ENCODE results near the gene MCCD1. TPM values are rescaled to one million over a fixed set of nuclear protein-coding genes. Genes with fewer than 3 reads are reported as not detected.
A peak's percentile ranks its signal among the peaks of the same experiment; 100 is the strongest.

Gene MCCD1
- not detected for total RNA-seq

GRCh38 chr6:31528821-31529328 lies at the start of gene MCCD1:
Gene MCCD1 (plus strand): TSS chr6:31528962. CDS start chr6:31529015, 53 bp downstream.

GRCh38 chr6:31497531-31498476 lies 31.0 kb upstream of the MCCD1 start, which contains the start of gene MICB:
Gene MICB (plus strand): TSS chr6:31498145. CDS start chr6:31498194, 49 bp downstream.

GRCh38 chr6:31541658-31542521 lies 13.1 kb downstream of the MCCD1 start, which contains the start of gene DDX39B:
Gene DDX39B (minus strand): TSS chr6:31542003. CDS start chr6:31540532, 1,471 bp downstream.

GRCh38 chr6:31546339-31546957 lies 17.7 kb downstream of the MCCD1 start, which contains the start of gene ATP6V1G2:
Gene ATP6V1G2 (minus strand): TSS chr6:31546608. CDS start chr6:31546559, 49 bp downstream.

GRCh38 chr6:31546958-31547726 lies 18.4 kb downstream of the MCCD1 start, which contains the start of gene NFKBIL1:
Gene NFKBIL1 (plus strand): TSS chr6:31547608. CDS start chr6:31547695, 87 bp downstream.

GRCh38 chr6:31572041-31572911 lies 43.5 kb downstream of the MCCD1 start, which contains the start of gene LTA:
Gene LTA (plus strand): TSS chr6:31572289. CDS start chr6:31572743, 454 bp downstream.

GRCh38 chr6:31575335-31575901 lies 46.7 kb downstream of the MCCD1 start, which contains the start of gene TNF:
Gene TNF (plus strand): TSS chr6:31575565. CDS start chr6:31575742, 177 bp downstream.

Small RNA genes within 50 kb of the gene (small RNA-seq; reads per million reads assigned to genes)
- gene AL663061.1 (not detected), gene RF00019 (not detected), gene SNORD117 (274 reads per million, percentile 98 among the genes with 10 or more reads in this experiment), gene SNORD84 (not detected)

Other genes with a start within 250 kb of the MCCD1 start
- 56.7 TPM for gene HLA-B, start 171.8 kb upstream of the MCCD1 start, total RNA-seq
- 2.3 TPM for gene MICA, start 125.4 kb upstream of the MCCD1 start, total RNA-seq
- 0.69 TPM for gene MICB, start 30.8 kb upstream of the MCCD1 start, total RNA-seq
- 303 TPM for gene DDX39B, start 13.0 kb downstream of the MCCD1 start, total RNA-seq
- gene ATP6V1G2, start 17.6 kb downstream of the MCCD1 start, total RNA-seq: 69.4 TPM
- gene NFKBIL1, start 18.6 kb downstream of the MCCD1 start, total RNA-seq: 16.1 TPM
- gene LTA, start 43.3 kb downstream of the MCCD1 start, total RNA-seq: not detected
- 0.23 TPM for gene TNF, start 46.6 kb downstream of the MCCD1 start, total RNA-seq
- gene LTB, start 53.5 kb downstream of the MCCD1 start, total RNA-seq: 0.46 TPM
- gene LST1, start 57.3 kb downstream of the MCCD1 start, total RNA-seq: 6.0 TPM
- gene NCR3, start 64.0 kb downstream of the MCCD1 start, total RNA-seq: not detected
- 22.6 TPM for gene AIF1, start 86.3 kb downstream of the MCCD1 start, total RNA-seq
- 48.0 TPM for gene PRRC2A, start 91.8 kb downstream of the MCCD1 start, total RNA-seq
- gene BAG6, start 123.7 kb downstream of the MCCD1 start, total RNA-seq: 174 TPM
- gene APOM, start 126.9 kb downstream of the MCCD1 start, total RNA-seq: 0.69 TPM
- 15.9 TPM for gene C6orf47, start 131.8 kb downstream of the MCCD1 start, total RNA-seq
- gene GPANK1, start 136.0 kb downstream of the MCCD1 start, total RNA-seq: 12.0 TPM
- gene CSNK2B, start 137.1 kb downstream of the MCCD1 start, total RNA-seq: 70.1 TPM
- 3.7 TPM for gene LY6G5B, start 141.0 kb downstream of the MCCD1 start, total RNA-seq
- 2.5 TPM for gene LY6G5C, start 152.1 kb downstream of the MCCD1 start, total RNA-seq
- gene ABHD16A, start 174.4 kb downstream of the MCCD1 start, total RNA-seq: 47.5 TPM
- not detected for gene LY6G6F, start 177.9 kb downstream of the MCCD1 start, total RNA-seq
- gene LY6G6D, start 186.4 kb downstream of the MCCD1 start, total RNA-seq: not detected
- not detected for gene LY6G6C, start 192.8 kb downstream of the MCCD1 start, total RNA-seq
- not detected for gene MPIG6B, start 194.4 kb downstream of the MCCD1 start, total RNA-seq
- gene DDAH2, start 200.3 kb downstream of the MCCD1 start, total RNA-seq: 86.3 TPM
- 44.1 TPM for gene CLIC1, start 207.6 kb downstream of the MCCD1 start, total RNA-seq
- 8.8 TPM for gene MSH5, start 211.0 kb downstream of the MCCD1 start, total RNA-seq
- 2.1 TPM for gene SAPCD1, start 233.7 kb downstream of the MCCD1 start, total RNA-seq
- gene VWA7, start 248.4 kb downstream of the MCCD1 start, total RNA-seq: 0.69 TPM

All from diencephalon (tissue), 1 donor.